OCI-LY1 (cell line): ENCODE results near the gene POLR1E.

Source experiments
- H2AFZ ChIP-seq: fragments of 200-600 bp; sonication (generic), shearing (Covaris generic); 2 replicates; pipeline ENCODE4 v1.6.0; 2014; ENCODE audit warnings: antibody characterized with exemption, mild to moderate bottlenecking, low read length
- H3F3A ChIP-seq: fragments of 200-600 bp; sonication (generic), shearing (Covaris generic); 2 replicates; pipeline ENCODE4 v1.6.0; 2014; ENCODE audit warnings: mild to moderate bottlenecking, antibody characterized with exemption, low read length, moderate library complexity; ENCODE audit not compliant: insufficient read depth
- H3K27ac ChIP-seq: fragments of 200-600 bp; sonication (generic); 2 replicates; pipeline ENCODE4 v1.5.1; 2014; ENCODE audit warnings: low read length, mixed run types, mild to moderate bottlenecking, low read depth; ENCODE audit not compliant: poor library complexity, severe bottlenecking
- H3K27me3 ChIP-seq: fragments of 200-600 bp; sonication (generic); 2 replicates; pipeline ENCODE4 v1.6.0; 2014; ENCODE audit warnings: antibody characterized with exemption, mild to moderate bottlenecking, low read length, moderate library complexity; ENCODE audit not compliant: insufficient read depth
- H3K36me3 ChIP-seq: fragments of 200-600 bp; sonication (generic); 2 replicates; pipeline ENCODE4 v1.6.1; 2014; ENCODE audit warnings: mild to moderate bottlenecking, antibody characterized with exemption, low read length, moderate library complexity, mixed read lengths; ENCODE audit not compliant: insufficient read depth
- H3K4me1 ChIP-seq: fragments of 200-600 bp; sonication (generic); 2 replicates; pipeline ENCODE4 v1.5.1; 2014; ENCODE audit warnings: mild to moderate bottlenecking, low read length, moderate library complexity; ENCODE audit not compliant: insufficient read depth, severe bottlenecking
- H3K4me2 ChIP-seq: fragments of 200-600 bp; sonication (generic), shearing (Covaris generic); 2 replicates; pipeline ENCODE4 v1.6.1; 2014; ENCODE audit warnings: low read length
- H3K4me3 ChIP-seq: fragments of 200-600 bp; sonication (generic); 2 replicates; pipeline ENCODE4 v1.5.1; 2014; ENCODE audit warnings: low read length, low read depth, mild to moderate bottlenecking, mixed read lengths; ENCODE audit not compliant: poor library complexity, severe bottlenecking
- H3K79me2 ChIP-seq: fragments of 200-600 bp; shearing (Covaris generic); 2 replicates; pipeline ENCODE4 v1.6.1; 2016; ENCODE audit warnings: mixed run types, low read length, mixed read lengths; ENCODE audit not compliant: insufficient read depth
- H3K9ac ChIP-seq: fragments of 200-600 bp; sonication (generic), shearing (Covaris generic); 2 replicates; pipeline ENCODE4 v1.6.1; 2014; ENCODE audit warnings: mild to moderate bottlenecking, low read length, mixed read lengths
- H3K9me2 ChIP-seq: fragments of 200-600 bp; sonication (generic), shearing (Covaris generic); 2 replicates; pipeline ENCODE4 v1.6.1; 2014; ENCODE audit warnings: low read depth, mild to moderate bottlenecking, low read length, mixed read lengths
- H3K9me3 ChIP-seq: fragments of 200-600 bp; shearing (Covaris generic); 2 replicates; pipeline ENCODE4 v1.6.1; 2014; ENCODE audit warnings: low read length, mixed read lengths
- H4K20me1 ChIP-seq: fragments of 200-600 bp; sonication (generic), shearing (Covaris generic); 2 replicates; pipeline ENCODE4 v1.6.0; 2016; ENCODE audit warnings: mild to moderate bottlenecking, low read length; ENCODE audit not compliant: insufficient read depth
- EZH2 ChIP-seq: fragments of 200-600 bp; sonication (generic), shearing (Covaris generic); IDR thresholded peaks from 2 replicates; pipeline ENCODE4 v1.8.0; 2017; ENCODE audit warnings: borderline replicate concordance, mixed run types, mild to moderate bottlenecking, antibody characterized with exemption, low read length, moderate library complexity, mixed read lengths
- TF ChIP-seq, protein P1 (sequence below): fragments of 200-600 bp; sonication (generic), shearing (Covaris generic); IDR thresholded peaks from 2 replicates; pipeline ENCODE4 v1.5.1; 2017; ENCODE audit warnings: mild to moderate bottlenecking, antibody characterized with exemption, low read length, moderate library complexity, mixed read lengths

Gene POLR1E

DNA sequence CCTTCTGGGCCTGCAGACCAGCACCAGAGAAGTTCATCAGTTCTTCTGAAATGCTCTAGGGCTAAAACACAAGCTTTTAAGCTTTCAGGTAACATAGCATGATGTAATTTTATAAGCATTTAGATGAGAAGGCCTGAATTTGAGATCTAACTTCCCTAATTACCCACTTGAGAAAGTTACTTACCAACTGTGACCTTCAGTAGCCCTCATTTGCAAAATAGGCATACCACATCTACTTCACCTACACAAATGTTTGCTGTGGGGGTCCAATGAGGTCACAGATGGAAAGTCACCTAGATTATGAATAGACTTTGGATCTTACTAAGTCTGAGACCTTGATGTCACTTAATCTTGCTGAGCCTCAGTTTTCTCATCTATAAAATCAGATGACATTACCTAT, 53.9 kb downstream of the POLR1E start:
- Histone ChIP-seq H3F3A (no peaks in the 10 kb centered on the region), H3K9ac (no peak overlapping the region), H3K27me3 (no peaks in the 10 kb centered on the region), H2AFZ (no peak overlapping the region), H3K9me3 (no peaks in the 10 kb centered on the region), H4K20me1 (no peaks in the 10 kb centered on the region), H3K4me2 (no peak overlapping the region), H3K9me2 (no peaks in the 10 kb centered on the region), H3K4me3 (no peak overlapping the region), H3K36me3 (peaks cover 57% of the 10 kb centered on the region), H3K79me2 (no peaks in the 10 kb centered on the region), H3K4me1 (no peaks in the 10 kb centered on the region), H3K27ac (peak overlapping the region; percentile 22)
- TF ChIP-seq, protein P1, sequence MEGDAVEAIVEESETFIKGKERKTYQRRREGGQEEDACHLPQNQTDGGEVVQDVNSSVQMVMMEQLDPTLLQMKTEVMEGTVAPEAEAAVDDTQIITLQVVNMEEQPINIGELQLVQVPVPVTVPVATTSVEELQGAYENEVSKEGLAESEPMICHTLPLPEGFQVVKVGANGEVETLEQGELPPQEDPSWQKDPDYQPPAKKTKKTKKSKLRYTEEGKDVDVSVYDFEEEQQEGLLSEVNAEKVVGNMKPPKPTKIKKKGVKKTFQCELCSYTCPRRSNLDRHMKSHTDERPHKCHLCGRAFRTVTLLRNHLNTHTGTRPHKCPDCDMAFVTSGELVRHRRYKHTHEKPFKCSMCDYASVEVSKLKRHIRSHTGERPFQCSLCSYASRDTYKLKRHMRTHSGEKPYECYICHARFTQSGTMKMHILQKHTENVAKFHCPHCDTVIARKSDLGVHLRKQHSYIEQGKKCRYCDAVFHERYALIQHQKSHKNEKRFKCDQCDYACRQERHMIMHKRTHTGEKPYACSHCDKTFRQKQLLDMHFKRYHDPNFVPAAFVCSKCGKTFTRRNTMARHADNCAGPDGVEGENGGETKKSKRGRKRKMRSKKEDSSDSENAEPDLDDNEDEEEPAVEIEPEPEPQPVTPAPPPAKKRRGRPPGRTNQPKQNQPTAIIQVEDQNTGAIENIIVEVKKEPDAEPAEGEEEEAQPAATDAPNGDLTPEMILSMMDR: no peak
- no peak for TF ChIP-seq EZH2

DNA sequence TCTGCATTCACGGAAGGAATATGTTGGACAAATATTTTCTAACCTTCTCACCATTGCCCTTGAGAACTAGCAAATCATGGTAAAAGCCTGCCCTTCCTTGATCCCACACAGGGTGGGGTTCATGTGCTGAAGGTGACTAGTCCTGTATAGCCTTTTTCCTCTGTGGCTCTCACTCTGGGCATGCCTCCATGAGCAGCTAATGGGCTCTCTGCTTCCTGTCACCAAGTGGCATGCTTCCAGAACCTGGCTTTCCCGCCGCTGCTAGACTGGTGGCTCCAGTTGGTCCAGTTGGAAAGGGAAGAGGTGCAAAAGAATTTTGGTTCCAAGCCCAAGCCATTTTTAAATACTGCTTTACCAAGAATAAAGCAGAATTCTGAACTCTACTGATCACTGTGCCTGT, 54.9 kb downstream of the POLR1E start:
- Histone ChIP-seq H3K79me2 (no peaks in the 10 kb centered on the region), H3K9me3 (no peaks in the 10 kb centered on the region), H3F3A (no peaks in the 10 kb centered on the region), H3K4me2 (no peak overlapping the region), H3K4me3 (no peak overlapping the region), H2AFZ (no peak overlapping the region), H3K9me2 (no peaks in the 10 kb centered on the region), H3K27me3 (no peaks in the 10 kb centered on the region), H3K36me3 (peaks cover 60% of the 10 kb centered on the region), H3K9ac (no peak overlapping the region), H4K20me1 (no peaks in the 10 kb centered on the region), H3K27ac (no peak overlapping the region), H3K4me1 (no peaks in the 10 kb centered on the region)
- no peak for TF ChIP-seq EZH2

DNA sequence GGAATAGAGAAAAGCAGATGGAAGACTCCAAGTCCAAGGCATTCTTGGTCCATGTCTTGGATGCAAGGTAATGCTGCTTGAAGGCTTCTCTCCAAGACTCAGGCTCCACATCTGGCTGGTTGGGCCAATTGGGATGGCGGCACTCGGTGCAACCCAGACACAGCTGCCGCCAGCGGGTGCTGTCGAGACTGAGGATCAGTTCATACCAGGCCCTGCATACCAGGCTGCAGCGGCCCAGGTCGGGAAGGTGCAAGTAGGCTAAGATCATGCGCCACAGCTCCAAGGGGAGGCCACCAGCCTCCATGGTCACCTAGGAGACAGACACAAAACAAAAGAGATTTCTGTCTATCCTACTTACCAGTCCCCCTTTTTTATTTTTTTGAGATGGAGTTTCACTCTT, 55.7 kb downstream of the POLR1E start:
- Histone ChIP-seq H3K9me3 (no peaks in the 10 kb centered on the region), H3K4me1 (no peaks in the 10 kb centered on the region), H3K4me3 (no peak overlapping the region), H3K27me3 (no peaks in the 10 kb centered on the region), H2AFZ (no peak overlapping the region), H3K9ac (no peak overlapping the region), H3K27ac (no peak overlapping the region), H3K4me2 (no peak overlapping the region), H3K36me3 (peaks cover 59% of the 10 kb centered on the region), H4K20me1 (no peaks in the 10 kb centered on the region), H3K79me2 (no peaks in the 10 kb centered on the region), H3K9me2 (no peaks in the 10 kb centered on the region), H3F3A (no peaks in the 10 kb centered on the region)
- TF ChIP-seq, protein P1: no peak
- TF ChIP-seq EZH2: no peak

DNA sequence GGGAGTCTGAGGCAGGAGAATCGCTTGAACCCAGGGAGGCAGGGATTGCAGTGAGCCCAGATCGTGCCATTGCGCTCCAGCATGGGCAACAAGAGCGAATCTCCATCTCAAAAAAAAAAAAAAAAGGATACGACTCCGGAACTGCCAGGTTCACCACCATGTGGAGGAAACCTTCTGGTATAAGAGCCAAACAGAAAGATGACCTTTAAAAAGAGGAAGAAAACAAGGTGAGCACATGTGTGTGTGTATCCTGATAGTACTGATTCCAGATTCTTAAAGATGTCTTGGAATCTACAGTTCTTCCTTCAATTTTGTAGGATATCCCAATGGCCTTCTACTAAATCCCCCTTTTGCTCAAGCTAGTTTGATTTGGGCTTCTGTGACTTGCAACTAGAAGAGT, 56.7 kb downstream of the POLR1E start:
- H3F3A ChIP-seq: no peaks in the 10 kb centered on the region
- no peak overlapping the region for H3K9ac ChIP-seq
- no peaks in the 10 kb centered on the region for H4K20me1 ChIP-seq
- TF ChIP-seq EZH2: no peak
- TF ChIP-seq, protein P1: no peak
- no peaks in the 10 kb centered on the region for H3K79me2 ChIP-seq
- H3K27ac ChIP-seq: no peak overlapping the region
- no peaks in the 10 kb centered on the region for H3K9me2 ChIP-seq
- H3K27me3 ChIP-seq: no peaks in the 10 kb centered on the region
- peaks cover 55% of the 10 kb centered on the region for H3K36me3 ChIP-seq
- no peaks in the 10 kb centered on the region for H3K4me1 ChIP-seq
- no peak overlapping the region for H3K4me2 ChIP-seq
- H3K4me3 ChIP-seq: no peak overlapping the region
- H3K9me3 ChIP-seq: no peaks in the 10 kb centered on the region
- H2AFZ ChIP-seq: no peak overlapping the region
